IMR-90 (cell line): ENCODE results near the gene MOXD1. TPM values are rescaled to one million over a fixed set of nuclear protein-coding genes. Genes with fewer than 3 reads are reported as not detected.

Experiments used
- ATAC-seq: fragments of 200-7000 bp; cut with Tn5 transposase; 2 replicates; pipeline ENCODE4 v1.9.1; 2020; ENCODE audit warnings: low read depth, mild to moderate bottlenecking, moderate library complexity
- BruUV-seq: library from RNA; stranded (reverse); fragments of 400-500 nt; replicated peaks from 2 replicates; lab custom pipeline; 2021; lab: Mats Ljungman, UMichigan
- CTCF ChIA-PET: fragments of 300-600 bp; formaldehyde crosslinking; extraction: SDS; loops from one replicate; lab custom pipeline; 2021; ENCODE audit warnings: antibody characterized with exemption; lab: Yijun Ruan, JAX
- POLR2A ChIA-PET: fragments of 300-600 bp; sonication (Branson Sonifier 250); formaldehyde crosslinking; loops from one replicate; lab custom pipeline; 2022; ENCODE audit warnings: antibody characterized with exemption; ENCODE audit not compliant: unreplicated experiment; lab: Charles Lee
- DNase-seq: peaks from one replicate; pipeline ENCODE4 v3.0.0; 2013
- H2AFZ ChIP-seq: replicated peaks from 2 replicates; pipeline ENCODE3; 2013; ENCODE audit warnings: low read length, mild to moderate bottlenecking; ENCODE audit not compliant: poor library complexity
- H2AK5ac ChIP-seq: 2 replicates; pipeline ENCODE4 v1.6.1; 2013; ENCODE audit warnings: low read depth, low read length, inconsistent platforms
- H2AK9ac ChIP-seq: replicated peaks from 2 replicates; pipeline ENCODE3; 2013; ENCODE audit warnings: mild to moderate bottlenecking, low read depth, low read length, moderate library complexity; ENCODE audit not compliant: poor library complexity
- H2BK120ac ChIP-seq: 2 replicates; pipeline ENCODE4 v1.6.1; 2013; ENCODE audit warnings: low read depth, low read length, inconsistent platforms
- H2BK15ac ChIP-seq: 3 replicates; pipeline ENCODE4 v1.6.1; 2013; ENCODE audit warnings: low read depth, low read length, inconsistent platforms
- H2BK20ac ChIP-seq: 2 replicates; pipeline ENCODE4 v1.6.1; 2013; ENCODE audit warnings: low read depth, mild to moderate bottlenecking, inconsistent platforms, low read length, moderate library complexity
- H2BK5ac ChIP-seq: 2 replicates; pipeline ENCODE4 v1.6.1; 2013; ENCODE audit warnings: mild to moderate bottlenecking, low read depth, low read length, inconsistent platforms; ENCODE audit not compliant: poor library complexity, severe bottlenecking
- H3K14ac ChIP-seq: replicated peaks from 2 replicates; pipeline ENCODE4 v1.6.1; 2013; ENCODE audit warnings: low read depth, low read length, inconsistent platforms
- H3K18ac ChIP-seq: 2 replicates; pipeline ENCODE4 v1.6.1; 2013; ENCODE audit warnings: low read depth, low read length, control low read depth
- H3K23ac ChIP-seq: 2 replicates; pipeline ENCODE4 v1.6.1; 2013; ENCODE audit warnings: low read depth, low read length, inconsistent platforms
- H3K27ac ChIP-seq: 2 replicates; pipeline ENCODE4 v1.5.1; 2013; ENCODE audit warnings: mild to moderate bottlenecking, control low read depth, low read length; ENCODE audit not compliant: insufficient read depth
- H3K27me3 ChIP-seq: 2 replicates; pipeline ENCODE4 v1.6.1; 2013; ENCODE audit warnings: low read length; ENCODE audit not compliant: control insufficient read depth, insufficient read depth
- H3K36me3 ChIP-seq: 2 replicates; pipeline ENCODE4 v1.6.1; 2013; ENCODE audit warnings: low read length, mixed read lengths; ENCODE audit not compliant: control insufficient read depth, insufficient read depth
- H3K4ac ChIP-seq: 2 replicates; pipeline ENCODE4 v1.6.1; 2013; ENCODE audit warnings: low read depth, low read length, inconsistent platforms
- H3K4me1 ChIP-seq: 2 replicates; pipeline ENCODE4 v1.6.1; 2013; ENCODE audit warnings: low read length, mixed read lengths; ENCODE audit not compliant: control insufficient read depth, insufficient read depth
- H3K4me2 ChIP-seq: 2 replicates; pipeline ENCODE4 v1.6.1; 2013; ENCODE audit warnings: low read depth, mild to moderate bottlenecking, control low read depth, low read length, moderate library complexity
- H3K4me3 ChIP-seq: 2 replicates; pipeline ENCODE4 v1.5.1; 2013; ENCODE audit warnings: low read depth, mild to moderate bottlenecking, control low read depth, low read length, moderate library complexity; ENCODE audit not compliant: insufficient read depth
- H3K56ac ChIP-seq: 2 replicates; pipeline ENCODE4 v1.6.1; 2013; ENCODE audit warnings: low read length, inconsistent platforms; ENCODE audit not compliant: insufficient read depth; ENCODE audit errors: extremely low read depth
- H3K79me1 ChIP-seq, 2 experiments: 2 replicates each; pipeline ENCODE4 v1.6.1; 2013; ENCODE audit warnings: low read length in 2 of 2, inconsistent platforms in 1 of 2, low read depth in 1 of 2
- H3K9ac ChIP-seq: 2 replicates; pipeline ENCODE4 v1.6.1; 2013; ENCODE audit warnings: low read depth, low read length, control low read depth
- H3K9me1 ChIP-seq: 2 replicates; pipeline ENCODE4 v1.6.1; 2013; ENCODE audit warnings: low read length, inconsistent platforms; ENCODE audit not compliant: insufficient read depth
- H3K9me3 ChIP-seq: 2 replicates; pipeline ENCODE4 v1.6.1; 2013; ENCODE audit warnings: low read length; ENCODE audit not compliant: control insufficient read depth, insufficient read depth
- H4K20me1 ChIP-seq: 2 replicates; pipeline ENCODE4 v1.6.1; 2013; ENCODE audit warnings: low read length, inconsistent platforms; ENCODE audit not compliant: insufficient read depth
- H4K5ac ChIP-seq: 2 replicates; pipeline ENCODE4 v1.6.1; 2013; ENCODE audit warnings: mild to moderate bottlenecking, low read depth, low read length, control low read depth
- H4K8ac ChIP-seq, 2 experiments: 2 replicates each; pipeline ENCODE4 v1.6.1; 2013; ENCODE audit warnings: low read depth in 2 of 2, low read length in 2 of 2, control low read depth in 1 of 2, inconsistent platforms in 1 of 2
- H4K91ac ChIP-seq: 2 replicates; pipeline ENCODE4 v1.6.1; 2013; ENCODE audit warnings: low read depth, low read length, inconsistent platforms; ENCODE audit not compliant: insufficient read depth
- CEBPB ChIP-seq: IDR thresholded peaks from 2 replicates; pipeline ENCODE4 v1.6.1; 2012; ENCODE audit warnings: low read depth, low read length, improper control_type of control experiment
- FOS ChIP-seq: fragments of 150-350 bp; IDR thresholded peaks from 2 replicates; pipeline ENCODE4 v1.6.1; 2016; ENCODE audit warnings: low read depth, low read length
- MAFK ChIP-seq: IDR thresholded peaks from 2 replicates; pipeline ENCODE4 v1.6.1; 2012; ENCODE audit warnings: low read depth, low read length, improper control_type of control experiment
- MAZ ChIP-seq: IDR thresholded peaks from 2 replicates; pipeline ENCODE4 v1.6.1; 2012; ENCODE audit warnings: low read depth, mild to moderate bottlenecking, low read length, improper control_type of control experiment, moderate library complexity, borderline replicate concordance
- NFE2L2 ChIP-seq: fragments of 150-350 bp; IDR thresholded peaks from 2 replicates; pipeline ENCODE4 v1.6.1; 2016; ENCODE audit warnings: low read depth, mild to moderate bottlenecking, low read length
- POLR2A ChIP-seq: IDR thresholded peaks from 2 replicates; pipeline ENCODE4 v1.6.1; 2012; ENCODE audit warnings: mild to moderate bottlenecking, low read depth, low read length
- SMC3 ChIP-seq: fragments of 150-350 bp; IDR thresholded peaks from 2 replicates; pipeline ENCODE4 v1.6.1; 2016; ENCODE audit warnings: low read depth, mild to moderate bottlenecking, antibody characterized with exemption, low read length, moderate library complexity
- WGBS, 2 experiments: methylation state at CpG; one replicate each; pipeline versions ENCODE4 v1.1.5 to v1.1.7; 2013; ENCODE audit warnings: missing lambda C conversion rate in 2 of 2; ENCODE audit not compliant: insufficient read length in 1 of 2; ENCODE audit errors: extremely low coverage in 2 of 2; 5-methylcytosine and 5-hydroxymethylcytosine counted together
- dilution Hi-C: fragments of 300-500 bp; cut with HindIII; formaldehyde crosslinking; loops from one replicate; pipeline ENCODE4 v1.14.3; 2018; ENCODE audit warnings: low sequenced_read_pairs; ENCODE audit not compliant: unreplicated experiment
- in situ Hi-C: fragments of 300-500 bp; cut with MboI; formaldehyde crosslinking; loops from 3 replicates; pipeline ENCODE4 v1.14.3; 2019; ENCODE audit warnings: low sequenced_read_pairs, inconsistent platforms, mixed read lengths
- intact Hi-C: fragments of 100-400 bp; cut with micrococcal nuclease; formaldehyde crosslinking; loops from 2 replicates; pipeline ENCODE4 v1.10.0; 2022
- polyA plus RNA-seq, 3 experiments: library from polyadenylated mRNA; depleted of rRNA; stranded (reverse); fragments of >200 nt; gene quantifications; 2 replicates each; pipeline ENCODE4 v1.2.3, GENCODE V29; 2012; ENCODE audit warnings: low replicate concordance in 1 of 3
- total RNA-seq: library from RNA; depleted of rRNA; stranded (reverse); fragments of >200 nt; gene quantifications from 2 replicates; pipeline ENCODE4 v1.2.3, GENCODE V29; 2012

The MOXD1 gene
- total and polyA plus RNA-seq, 2 of the 4 experiments (the other 2 are of a cell fraction), result 10.0 to 19.4 TPM

DNA sequence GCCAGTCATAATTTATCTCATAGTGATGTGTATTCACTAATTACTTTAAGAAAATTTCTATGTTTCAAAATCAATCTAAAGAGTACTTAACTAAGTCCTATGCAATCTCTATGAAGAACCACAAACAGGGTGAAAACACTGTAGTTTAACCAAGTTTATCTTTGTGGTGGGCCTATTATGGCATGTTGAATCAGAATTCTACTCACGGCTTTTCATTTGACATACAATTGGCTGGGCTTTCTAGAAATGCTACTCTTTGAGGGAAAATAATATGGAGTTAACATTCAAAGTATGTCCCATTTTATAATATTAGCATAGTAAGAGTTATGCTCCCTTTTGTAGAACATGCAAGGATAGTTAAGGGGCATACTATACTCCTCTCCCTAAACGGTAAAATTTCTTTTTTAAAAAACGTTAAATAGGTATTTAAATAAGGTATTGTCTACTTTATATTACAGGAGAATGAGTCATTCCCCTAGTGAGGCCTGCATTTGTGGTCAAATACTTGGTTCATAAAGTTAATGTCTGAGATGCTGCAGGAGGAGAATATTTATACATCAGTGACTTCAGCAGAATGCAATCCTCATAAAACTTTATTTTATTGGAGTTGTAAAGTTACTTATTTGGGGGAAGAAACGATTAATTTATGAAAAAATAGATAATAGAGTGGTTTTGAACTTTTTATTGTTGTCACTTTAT lies 1.8 kb downstream of the MOXD1 start:
- no peak for TF ChIP-seq CEBPB
- TF ChIP-seq MAZ, result no peak
- no peak for TF ChIP-seq POLR2A
- TF ChIP-seq FOS, result no peak; the same call in 1 of the 2 replicates
- no peak for TF ChIP-seq SMC3
- no peak for TF ChIP-seq NFE2L2
- no peak for TF ChIP-seq MAFK
- Histone ChIP-seq H2BK15ac (no peak overlapping the region), H3K27ac (no peak overlapping the region), H3K56ac (no peak overlapping the region), H3K18ac (no peak overlapping the region), H4K91ac (no peak overlapping the region), H3K14ac (no peak overlapping the region), H3K4me2 (peak overlapping the region; percentile 73), H3K4me3 (no peak overlapping the region), H2BK20ac (no peak overlapping the region), H2AK5ac (no peak overlapping the region), H3K27me3 (peaks cover 4% of the 10 kb centered on the region; the same call in 1 of the 2 replicates), H2BK120ac (no peak overlapping the region), H3K9ac (no peak overlapping the region), H3K79me1 (peaks cover 5 to 12% of the 10 kb centered on the region in 2 experiments; a peak in 1 of 4 replicates), H3K36me3 (no peaks in the 10 kb centered on the region), H3K9me1 (0 out of 2 replicates have a peak, but pooled peaks cover 7% of the 10 kb centered on the region), H2AK9ac (no peak overlapping the region), H3K9me3 (no peaks in the 10 kb centered on the region), H4K20me1 (no peaks in the 10 kb centered on the region; the same call in 1 of the 2 replicates), H3K4ac (no peak overlapping the region), H2AFZ (no peak overlapping the region), H4K8ac (no peak overlapping the region), H2BK5ac (peak overlapping the region; percentile 47), H3K4me1 (no peaks in the 10 kb centered on the region), H3K23ac (no peak overlapping the region), H4K5ac (no peak overlapping the region)
- dilution Hi-C loops (no loop called here), in situ Hi-C loops (no loop called here), intact Hi-C loops (loop anchor here (2.0 kb wide), 1 partner anchor 45 kb away; no protein-coding TSS in a partner anchor)
- ATAC-seq (0 out of 2 replicates have a peak, but pooled peaks have one; percentile 25), DNase-seq (peak; percentile 85)
- 100% methylated on average over 1 of the region's 4 CpGs; no CpG with 5 or more reads in 1 of the 2 experiments for WGBS, 2 experiments
- ChIA-PET POLR2A (no interaction called here), CTCF (no interaction called here)
- no TSS peak for BruUV-seq
